WERI-Rb-1 (cell line): Measurements from ENCODE around the gene MTRF1.

Experiments used
- DNase-seq: peaks from one replicate; pipeline ENCODE4 v3.0.0-alpha.2; 2020
- H3K27ac ChIP-seq: fragments of 250-450 bp; sonication (Bioruptor Pico); 2 replicates; pipeline ENCODE4 v1.5.1; 2020; ENCODE audit warnings: mild to moderate bottlenecking, moderate library complexity
- H3K27me3 ChIP-seq: fragments of 250-450 bp; sonication (Bioruptor Pico); 2 replicates; pipeline ENCODE4 v1.5.1; 2021; ENCODE audit warnings: mild to moderate bottlenecking, low read depth, moderate library complexity; ENCODE audit not compliant: insufficient read depth, severe bottlenecking
- H3K36me3 ChIP-seq: fragments of 250-450 bp; sonication (Bioruptor Pico); 2 replicates; pipeline ENCODE4 v1.5.1; 2020; ENCODE audit warnings: mild to moderate bottlenecking, moderate library complexity
- H3K4me3 ChIP-seq: 2 replicates; pipeline ENCODE4 v1.5.1; 2011; ENCODE audit warnings: low read depth, mild to moderate bottlenecking, control low read depth, low read length
- H3K9me3 ChIP-seq: fragments of 250-450 bp; sonication (Bioruptor Pico); 2 replicates; pipeline ENCODE4 v1.5.1; 2021; ENCODE audit warnings: mild to moderate bottlenecking, moderate library complexity; ENCODE audit not compliant: severe bottlenecking
- TF ChIP-seq, protein P1 (sequence below): IDR thresholded peaks from 2 replicates; pipeline ENCODE4 v1.5.1; 2011; ENCODE audit warnings: low read depth, mild to moderate bottlenecking, control low read depth, inconsistent platforms, low read length

Gene MTRF1

DNA sequence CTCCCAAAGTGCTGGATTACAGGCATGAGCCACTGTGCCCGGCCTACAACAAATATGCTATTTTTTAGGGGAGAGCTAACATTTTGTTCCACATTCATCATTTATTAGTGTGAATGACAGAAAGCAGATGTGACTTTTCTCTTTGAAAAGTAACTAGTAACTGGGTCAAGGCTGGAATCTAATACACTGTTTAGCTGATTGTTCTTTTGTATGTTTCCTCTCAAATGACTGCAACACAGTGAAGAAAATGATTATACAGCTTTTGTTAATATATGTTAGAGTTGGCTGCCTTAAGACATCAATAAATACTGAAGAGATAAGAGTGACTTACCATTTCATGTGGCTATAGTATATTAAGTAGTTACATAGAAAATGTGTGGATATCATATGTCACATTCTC is 27.0 kb downstream of the MTRF1 start:
- Histone ChIP-seq H3K36me3 (no peaks in the 10 kb centered on the region), H3K27ac (no peak overlapping the region), H3K4me3 (no peak overlapping the region), H3K27me3 (no peaks in the 10 kb centered on the region), H3K9me3 (no peaks in the 10 kb centered on the region)
- DNase-seq = no peak
- TF ChIP-seq, protein P1, sequence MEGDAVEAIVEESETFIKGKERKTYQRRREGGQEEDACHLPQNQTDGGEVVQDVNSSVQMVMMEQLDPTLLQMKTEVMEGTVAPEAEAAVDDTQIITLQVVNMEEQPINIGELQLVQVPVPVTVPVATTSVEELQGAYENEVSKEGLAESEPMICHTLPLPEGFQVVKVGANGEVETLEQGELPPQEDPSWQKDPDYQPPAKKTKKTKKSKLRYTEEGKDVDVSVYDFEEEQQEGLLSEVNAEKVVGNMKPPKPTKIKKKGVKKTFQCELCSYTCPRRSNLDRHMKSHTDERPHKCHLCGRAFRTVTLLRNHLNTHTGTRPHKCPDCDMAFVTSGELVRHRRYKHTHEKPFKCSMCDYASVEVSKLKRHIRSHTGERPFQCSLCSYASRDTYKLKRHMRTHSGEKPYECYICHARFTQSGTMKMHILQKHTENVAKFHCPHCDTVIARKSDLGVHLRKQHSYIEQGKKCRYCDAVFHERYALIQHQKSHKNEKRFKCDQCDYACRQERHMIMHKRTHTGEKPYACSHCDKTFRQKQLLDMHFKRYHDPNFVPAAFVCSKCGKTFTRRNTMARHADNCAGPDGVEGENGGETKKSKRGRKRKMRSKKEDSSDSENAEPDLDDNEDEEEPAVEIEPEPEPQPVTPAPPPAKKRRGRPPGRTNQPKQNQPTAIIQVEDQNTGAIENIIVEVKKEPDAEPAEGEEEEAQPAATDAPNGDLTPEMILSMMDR = no peak

DNA sequence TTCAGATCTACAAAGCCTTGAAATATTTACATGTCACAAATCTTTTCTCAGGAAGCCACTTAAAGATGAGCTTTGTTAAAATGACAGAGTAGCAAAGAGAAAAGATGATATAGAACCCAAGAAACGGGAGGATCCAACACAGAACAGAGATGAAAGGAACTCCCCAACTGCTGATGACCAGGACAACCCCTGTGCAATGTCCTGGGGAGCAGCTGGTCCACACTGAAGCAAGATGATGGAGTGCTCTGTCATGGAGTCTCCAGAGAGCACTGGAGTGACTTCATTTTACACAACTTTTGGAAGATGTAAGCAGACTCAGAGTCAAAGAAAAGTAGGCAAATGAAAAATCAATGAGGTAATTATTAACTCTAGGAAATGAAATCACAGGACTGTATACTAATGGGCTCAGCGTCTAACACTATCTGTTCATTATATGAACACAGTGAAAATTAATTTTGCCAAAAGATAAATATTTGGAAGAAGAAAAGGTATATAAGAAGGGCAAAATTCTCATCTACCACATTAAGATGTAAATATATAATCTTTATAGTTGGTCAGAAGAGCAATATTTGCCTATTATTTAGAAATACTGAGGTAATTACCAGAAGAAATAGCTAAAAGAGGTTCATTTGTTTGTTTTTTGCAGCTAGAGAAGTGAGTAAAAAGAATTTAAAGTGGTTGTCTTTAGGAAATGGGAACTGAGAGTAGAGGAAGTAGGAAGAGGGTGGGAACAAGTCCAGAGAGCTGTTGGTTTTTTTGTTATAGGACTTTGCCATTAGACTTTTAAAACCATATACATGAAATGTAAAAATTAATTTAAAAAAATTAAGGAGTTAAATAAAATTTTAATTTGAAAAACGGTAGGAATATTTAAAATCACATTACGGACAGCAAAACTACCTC is 30.5 kb downstream of the MTRF1 start:
- H3K27ac ChIP-seq = no peak overlapping the region
- no peaks in the 10 kb centered on the region for H3K36me3 ChIP-seq
- H3K9me3 ChIP-seq = no peaks in the 10 kb centered on the region
- no peak for DNase-seq
- H3K4me3 ChIP-seq = no peak overlapping the region
- H3K27me3 ChIP-seq = no peaks in the 10 kb centered on the region
- TF ChIP-seq, protein P1 = no peak

DNA sequence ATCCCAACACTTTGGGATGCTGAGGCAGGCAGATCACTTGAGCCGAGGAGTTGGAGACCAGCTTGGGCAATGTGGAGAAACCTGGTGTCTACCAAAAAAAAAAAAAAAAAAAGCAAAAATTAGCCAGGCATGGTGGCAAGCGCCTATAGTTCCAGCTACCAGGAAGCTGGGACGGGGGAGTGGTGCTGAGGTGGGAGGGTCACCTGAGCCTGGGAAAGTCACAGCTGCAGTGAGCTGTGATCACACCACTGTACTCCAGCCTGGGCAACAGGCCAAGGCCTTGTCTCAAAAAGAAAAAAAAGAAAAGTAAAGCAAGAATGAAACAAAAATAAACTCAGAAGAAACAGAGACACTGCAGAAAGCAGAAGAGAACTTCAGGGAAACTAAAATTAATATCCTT is 31.6 kb downstream of the MTRF1 start:
- Histone ChIP-seq H3K9me3 (no peaks in the 10 kb centered on the region), H3K27me3 (no peaks in the 10 kb centered on the region), H3K36me3 (no peaks in the 10 kb centered on the region), H3K4me3 (no peak overlapping the region), H3K27ac (no peak overlapping the region)
- DNase-seq = no peak
- TF ChIP-seq, protein P1 = no peak

DNA sequence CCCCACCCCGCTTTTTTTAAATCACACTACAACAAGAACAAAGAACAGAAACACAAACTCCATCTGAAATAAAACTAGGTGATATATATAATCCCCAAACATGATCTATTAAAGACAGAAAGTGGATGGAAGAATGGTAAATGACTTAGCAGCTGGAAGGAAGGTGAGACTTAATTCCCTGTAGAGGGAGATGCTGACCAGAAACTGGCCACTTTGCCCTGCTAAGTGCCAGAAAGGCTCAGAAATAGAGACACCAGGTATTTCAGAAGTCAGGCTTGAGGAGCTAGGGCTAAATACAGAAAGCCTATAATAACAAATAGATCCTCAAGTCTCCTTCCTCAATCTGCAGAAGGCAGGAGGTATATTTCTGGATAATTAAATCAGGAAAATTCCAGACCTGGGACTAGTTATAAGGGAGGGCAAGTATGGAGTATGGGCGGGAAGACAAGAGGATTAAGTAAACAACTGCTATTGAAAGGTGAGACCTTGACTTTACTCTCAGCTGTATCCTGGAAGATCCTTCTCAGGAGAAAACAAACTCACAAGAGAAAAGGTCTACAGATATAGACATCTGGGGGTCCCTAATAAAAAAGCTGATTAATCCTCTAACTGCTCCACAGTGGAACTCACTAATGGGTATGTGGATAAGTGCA is 32.2 kb downstream of the MTRF1 start:
- no peak overlapping the region for H3K4me3 ChIP-seq
- H3K9me3 ChIP-seq = no peaks in the 10 kb centered on the region
- no peak overlapping the region for H3K27ac ChIP-seq
- no peaks in the 10 kb centered on the region for H3K36me3 ChIP-seq
- TF ChIP-seq, protein P1 = no peak
- H3K27me3 ChIP-seq = no peaks in the 10 kb centered on the region
- no peak for DNase-seq

DNA sequence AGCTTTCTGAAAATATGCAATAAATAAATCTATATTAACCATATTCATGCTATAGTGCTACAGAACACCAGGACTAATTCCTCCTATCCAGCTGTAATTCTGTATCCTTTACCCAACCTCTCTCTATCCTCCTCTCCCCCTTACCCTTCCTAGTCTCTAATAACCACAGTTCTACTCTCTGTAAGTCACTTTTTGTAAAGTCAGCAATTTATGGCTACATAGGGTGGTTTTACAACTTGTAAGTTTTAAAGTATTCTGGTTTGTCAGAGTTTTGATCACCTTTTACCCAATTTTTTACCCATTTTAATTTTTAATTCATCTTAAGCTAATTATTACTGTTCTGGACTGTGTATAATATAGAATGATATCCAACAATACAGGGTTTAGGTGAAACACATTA is 34.0 kb downstream of the MTRF1 start:
- DNase-seq = no peak
- Histone ChIP-seq H3K9me3 (no peaks in the 10 kb centered on the region), H3K27ac (no peak overlapping the region), H3K27me3 (no peaks in the 10 kb centered on the region), H3K4me3 (no peak overlapping the region), H3K36me3 (no peaks in the 10 kb centered on the region)
- TF ChIP-seq, protein P1 = no peak
